ENCODE results near the gene MKLN1. TPM values are rescaled to one million over a fixed set of nuclear protein-coding genes. Genes with fewer than 3 reads are reported as not detected.

The MKLN1 gene
- total RNA-seq, 1 donor from 2014 or later, result 36.9 TPM

- intact Hi-C loops (cut with micrococcal nuclease), result no loop called here
These were observed 213.0 kb downstream of the MKLN1 start for GRCh38 chr7:131540491-131541162.

- intact Hi-C loops (cut with micrococcal nuclease), result no loop called here
These were observed 215.6 kb downstream of the MKLN1 start for GRCh38 chr7:131543298-131543697.

- intact Hi-C loops (cut with micrococcal nuclease), result no loop called here
These were observed 216.3 kb downstream of the MKLN1 start for GRCh38 chr7:131544021-131544420.

- intact Hi-C loops (cut with micrococcal nuclease), result no loop called here
These were observed 217.0 kb downstream of the MKLN1 start for GRCh38 chr7:131544449-131545301.

- intact Hi-C loops (cut with micrococcal nuclease), result loop anchor here (1.0 to 2.0 kb wide), 2 partner anchors 10 to 109 kb away; partner anchors contain the start of gene PODXL
These were observed 218.4 kb downstream of the MKLN1 start for GRCh38 chr7:131546126-131546525.

Other genes starting within 250 kb of the MKLN1 start
- 1.5 TPM in 2 replicates for gene PODXL, start 228.8 kb downstream of the MKLN1 start, total RNA-seq

Measured in T-helper 2 cell treated with Interferon-gamma antibody and Interleukin-4, amounts not matched to agents 100 ng/mL and 5 ng/mL, for 36 hours (primary cell).